HepG2 (cell line): ENCODE results near the gene NME1. TPM values are rescaled to one million over a fixed set of nuclear protein-coding genes. Genes with fewer than 3 reads are reported as not detected.

ENCODE experiments used
- ASH2L ChIP-seq: fragments of 300-600, 200-600 bp; sonication (generic); IDR thresholded peaks from 2 replicates; pipeline ENCODE4 v1.7.0; 2017; ENCODE audit warnings: low read depth, mild to moderate bottlenecking, moderate library complexity, mixed read lengths, low read length; ENCODE audit not compliant: insufficient read length
- CREB1 ChIP-seq, 2 experiments: fragments of 450-650 bp in 1 of 2; IDR thresholded peaks; 2 replicates each; pipeline ENCODE4 v1.6.1; 2016 to 2017; ENCODE audit warnings: control low read depth in 1 of 2, mild to moderate bottlenecking in 1 of 2, missing compliant biosample characterization in 1 of 2, missing genetic modification characterization in 1 of 2
- GABPA ChIP-seq, 2 experiments: IDR thresholded peaks; 2 replicates each; pipeline ENCODE4 v1.6.1; 2011 to 2016; ENCODE audit warnings: low read depth in 2 of 2, low read length in 1 of 2, missing biosample characterization in 1 of 2, missing genetic modification characterization in 1 of 2
- GMEB2 ChIP-seq: IDR thresholded peaks from 2 replicates; pipeline ENCODE4 v1.6.1; 2016; ENCODE audit warnings: missing biosample characterization, missing genetic modification reagents, low read depth
- GTF2F1 ChIP-seq: fragments of 150-350 bp; IDR thresholded peaks from 2 replicates; pipeline ENCODE4 v1.6.1; 2014; ENCODE audit warnings: low read length
- KLF16 ChIP-seq, 2 experiments: sonication (generic) in 1 of 2; formaldehyde crosslinking in 1 of 2; IDR thresholded peaks; 2 replicates each; pipeline versions ENCODE4 v1.6.1 to v1.8.0; 2016 to 2023; ENCODE audit warnings: missing genetic modification reagents in 2 of 2, missing compliant biosample characterization in 1 of 2
- MAFF ChIP-seq: IDR thresholded peaks from 2 replicates; pipeline ENCODE4 v1.6.1; 2011; ENCODE audit warnings: low read depth, low read length, improper control_type of control experiment
- MED8 ChIP-seq: sonication (generic); formaldehyde crosslinking; IDR thresholded peaks from 2 replicates; pipeline ENCODE4 v1.8.1; 2023; ENCODE audit warnings: mild to moderate bottlenecking, missing genetic modification reagents; ENCODE audit not compliant: insufficient replicate concordance
- SAP130 ChIP-seq: IDR thresholded peaks from 2 replicates; pipeline ENCODE4 v1.6.1; 2016; ENCODE audit warnings: low read depth
- SIX1 ChIP-seq: sonication (generic); formaldehyde crosslinking; IDR thresholded peaks from 2 replicates; pipeline ENCODE4 v1.4.0; 2020; ENCODE audit warnings: missing genetic modification reagents, borderline replicate concordance
- SKI ChIP-seq: fragments of 450-650 bp; IDR thresholded peaks from one replicate; pipeline ENCODE4 v1.6.1; 2018; ENCODE audit warnings: mild to moderate bottlenecking; ENCODE audit not compliant: partially characterized antibody
- TARDBP ChIP-seq: sonication (generic); formaldehyde crosslinking; IDR thresholded peaks from 2 replicates; pipeline ENCODE4 v1.8.0; 2022; ENCODE audit warnings: mild to moderate bottlenecking, missing genetic modification reagents
- ZNF138 ChIP-seq: sonication (generic); formaldehyde crosslinking; IDR thresholded peaks from 2 replicates; pipeline ENCODE4 v1.5.0; 2020; ENCODE audit warnings: mild to moderate bottlenecking, low read depth, missing genetic modification reagents
- ZNF761 ChIP-seq: sonication (generic); formaldehyde crosslinking; conservative IDR thresholded peaks from 2 replicates; pipeline ENCODE4 v1.4.0; 2020; ENCODE audit warnings: mild to moderate bottlenecking, missing genetic modification reagents
- ZNF816 ChIP-seq: sonication (generic); formaldehyde crosslinking; IDR thresholded peaks from 2 replicates; pipeline ENCODE4 v1.8.0; 2022; ENCODE audit warnings: missing genetic modification reagents, mild to moderate bottlenecking, borderline replicate concordance
- polyA plus RNA-seq, 8 experiments: library from polyadenylated mRNA; depleted of rRNA in 3 of 8; stranded (reverse) in 7 of 8; unstranded in 1 of 8; fragments of >200 nt; fragmentation: Illumina TruSeq in 4 of 8; extraction: Trizol in 4 of 8; gene quantifications; 2 replicates each; pipeline versions ENCODE4 v1.2.1 to v1.2.3, GENCODE V29; 2011 to 2016; ENCODE audit warnings: low read depth in 4 of 8, missing spikeins in 1 of 8, mixed read lengths in 1 of 8; ENCODE audit not compliant: insufficient read depth in 1 of 8
- total RNA-seq, 5 experiments: library from RNA; depleted of rRNA; stranded (reverse); fragments of >200 nt; fragmentation: Illumina TruSeq; extraction: Trizol; gene quantifications; 2 replicates each; pipeline ENCODE4 v1.2.3, GENCODE V29; 2016; ENCODE audit warnings: low read depth in 1 of 5
- TF ChIP-seq, protein P1 (sequence below): sonication (generic); formaldehyde crosslinking; IDR thresholded peaks from 2 replicates; pipeline ENCODE4 v1.8.0; 2023; ENCODE audit warnings: mild to moderate bottlenecking, missing genetic modification reagents
- TF ChIP-seq, protein P2 (sequence below): sonication (generic); formaldehyde crosslinking; IDR thresholded peaks from 2 replicates; pipeline ENCODE4 v1.5.1; 2020; ENCODE audit warnings: missing genetic modification reagents, mild to moderate bottlenecking, borderline replicate concordance
- TF ChIP-seq, protein P3 (sequence below): sonication (generic); formaldehyde crosslinking; IDR thresholded peaks from 2 replicates; pipeline ENCODE4 v1.5.0; 2020; ENCODE audit warnings: mild to moderate bottlenecking, missing genetic modification reagents
- TF ChIP-seq, protein P4 (sequence below): sonication (generic); formaldehyde crosslinking; IDR thresholded peaks from 2 replicates; pipeline ENCODE4 v1.9.0; 2021; ENCODE audit warnings: missing genetic modification reagents, mild to moderate bottlenecking, borderline replicate concordance

Gene NME1
- total and polyA plus RNA-seq, 2 of the 13 experiments (the other 11 are each of a cell fraction or from before 2014, with no cell fraction given): 295 to 516 TPM

GRCh38 chr17:51119415-51120356 lies 33.7 kb upstream of the NME1 start (continued):
- TF ChIP-seq GABPA (IDR thresholded peaks at IDR 0.05; ENCODE audit: low read depth, low read length) (no peak), GABPA (CRISPR knock-in tag; IDR thresholded peaks at IDR 0.05; ENCODE audit: low read depth) (peak; percentile 74; the same call in 1 of the 2 replicates), ZNF138 (CRISPR knock-in tag) (no peak), MAFF (no peak), SAP130 (peak; percentile 37), SIX1 (CRISPR knock-in tag) (no peak), GMEB2 (CRISPR knock-in tag) (no peak), CREB1 (IDR thresholded peaks at IDR 0.05) (no peak), CREB1 (CRISPR knock-in tag; IDR thresholded peaks at IDR 0.05) (no peak), ZNF816 (CRISPR knock-in tag) (0 out of 2 replicates have a peak, but pooled peaks have one; percentile 45), ASH2L (peak; percentile 14), GTF2F1 (no peak), TARDBP (CRISPR knock-in tag) (no peak), MED8 (CRISPR knock-in tag) (peak; percentile 11), SKI (no peak), ZNF761 (CRISPR knock-in tag) (0 out of 2 replicates have a peak, but pooled peaks have one; percentile 9), KLF16 (CRISPR knock-in tag; IDR thresholded peaks at IDR 0.05) (no peak)
- TF ChIP-seq, protein P1, sequence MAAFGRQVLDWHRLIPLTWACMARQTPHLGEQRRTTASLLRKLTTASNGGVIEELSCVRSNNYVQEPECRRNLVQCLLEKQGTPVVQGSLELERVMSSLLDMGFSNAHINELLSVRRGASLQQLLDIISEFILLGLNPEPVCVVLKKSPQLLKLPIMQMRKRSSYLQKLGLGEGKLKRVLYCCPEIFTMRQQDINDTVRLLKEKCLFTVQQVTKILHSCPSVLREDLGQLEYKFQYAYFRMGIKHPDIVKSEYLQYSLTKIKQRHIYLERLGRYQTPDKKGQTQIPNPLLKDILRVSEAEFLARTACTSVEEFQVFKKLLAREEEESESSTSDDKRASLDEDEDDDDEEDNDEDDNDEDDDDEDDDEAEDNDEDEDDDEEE: no peak
- TF ChIP-seq, protein P2, sequence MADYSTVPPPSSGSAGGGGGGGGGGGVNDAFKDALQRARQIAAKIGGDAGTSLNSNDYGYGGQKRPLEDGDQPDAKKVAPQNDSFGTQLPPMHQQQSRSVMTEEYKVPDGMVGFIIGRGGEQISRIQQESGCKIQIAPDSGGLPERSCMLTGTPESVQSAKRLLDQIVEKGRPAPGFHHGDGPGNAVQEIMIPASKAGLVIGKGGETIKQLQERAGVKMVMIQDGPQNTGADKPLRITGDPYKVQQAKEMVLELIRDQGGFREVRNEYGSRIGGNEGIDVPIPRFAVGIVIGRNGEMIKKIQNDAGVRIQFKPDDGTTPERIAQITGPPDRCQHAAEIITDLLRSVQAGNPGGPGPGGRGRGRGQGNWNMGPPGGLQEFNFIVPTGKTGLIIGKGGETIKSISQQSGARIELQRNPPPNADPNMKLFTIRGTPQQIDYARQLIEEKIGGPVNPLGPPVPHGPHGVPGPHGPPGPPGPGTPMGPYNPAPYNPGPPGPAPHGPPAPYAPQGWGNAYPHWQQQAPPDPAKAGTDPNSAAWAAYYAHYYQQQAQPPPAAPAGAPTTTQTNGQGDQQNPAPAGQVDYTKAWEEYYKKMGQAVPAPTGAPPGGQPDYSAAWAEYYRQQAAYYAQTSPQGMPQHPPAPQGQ: no peak
- TF ChIP-seq, protein P3, sequence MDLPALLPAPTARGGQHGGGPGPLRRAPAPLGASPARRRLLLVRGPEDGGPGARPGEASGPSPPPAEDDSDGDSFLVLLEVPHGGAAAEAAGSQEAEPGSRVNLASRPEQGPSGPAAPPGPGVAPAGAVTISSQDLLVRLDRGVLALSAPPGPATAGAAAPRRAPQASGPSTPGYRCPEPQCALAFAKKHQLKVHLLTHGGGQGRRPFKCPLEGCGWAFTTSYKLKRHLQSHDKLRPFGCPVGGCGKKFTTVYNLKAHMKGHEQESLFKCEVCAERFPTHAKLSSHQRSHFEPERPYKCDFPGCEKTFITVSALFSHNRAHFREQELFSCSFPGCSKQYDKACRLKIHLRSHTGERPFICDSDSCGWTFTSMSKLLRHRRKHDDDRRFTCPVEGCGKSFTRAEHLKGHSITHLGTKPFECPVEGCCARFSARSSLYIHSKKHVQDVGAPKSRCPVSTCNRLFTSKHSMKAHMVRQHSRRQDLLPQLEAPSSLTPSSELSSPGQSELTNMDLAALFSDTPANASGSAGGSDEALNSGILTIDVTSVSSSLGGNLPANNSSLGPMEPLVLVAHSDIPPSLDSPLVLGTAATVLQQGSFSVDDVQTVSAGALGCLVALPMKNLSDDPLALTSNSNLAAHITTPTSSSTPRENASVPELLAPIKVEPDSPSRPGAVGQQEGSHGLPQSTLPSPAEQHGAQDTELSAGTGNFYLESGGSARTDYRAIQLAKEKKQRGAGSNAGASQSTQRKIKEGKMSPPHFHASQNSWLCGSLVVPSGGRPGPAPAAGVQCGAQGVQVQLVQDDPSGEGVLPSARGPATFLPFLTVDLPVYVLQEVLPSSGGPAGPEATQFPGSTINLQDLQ (CRISPR knock-in tag): no peak; the same call in 1 of the 2 replicates
- TF ChIP-seq, protein P4, sequence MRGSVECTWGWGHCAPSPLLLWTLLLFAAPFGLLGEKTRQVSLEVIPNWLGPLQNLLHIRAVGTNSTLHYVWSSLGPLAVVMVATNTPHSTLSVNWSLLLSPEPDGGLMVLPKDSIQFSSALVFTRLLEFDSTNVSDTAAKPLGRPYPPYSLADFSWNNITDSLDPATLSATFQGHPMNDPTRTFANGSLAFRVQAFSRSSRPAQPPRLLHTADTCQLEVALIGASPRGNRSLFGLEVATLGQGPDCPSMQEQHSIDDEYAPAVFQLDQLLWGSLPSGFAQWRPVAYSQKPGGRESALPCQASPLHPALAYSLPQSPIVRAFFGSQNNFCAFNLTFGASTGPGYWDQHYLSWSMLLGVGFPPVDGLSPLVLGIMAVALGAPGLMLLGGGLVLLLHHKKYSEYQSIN (CRISPR knock-in tag): no peak
